ENCODE data around the gene RICTOR. TPM values are rescaled to one million over a fixed set of nuclear protein-coding genes. Genes with fewer than 3 reads are reported as not detected.

RICTOR gene
- total RNA-seq, 1 donor from 2014 or later, result 30.1 TPM

DNA sequence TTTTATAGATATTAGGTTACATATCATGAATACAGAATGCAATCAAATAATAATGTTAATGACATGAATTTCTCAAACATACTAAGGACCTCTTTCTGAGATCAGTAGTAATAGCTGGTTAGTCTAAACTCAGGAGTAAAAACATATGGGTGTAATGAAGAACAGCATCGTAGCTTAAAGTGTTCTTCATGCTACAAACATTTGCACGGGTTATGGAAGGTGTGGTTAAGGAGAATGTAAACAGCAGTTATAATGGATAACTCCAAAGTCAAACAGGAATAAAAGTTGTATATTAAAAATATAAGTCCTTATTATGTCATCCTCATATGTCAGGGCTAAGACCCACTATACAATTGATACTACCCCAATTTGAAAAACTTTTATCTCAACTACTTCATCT, 112.5 kb downstream of the RICTOR start:
- intact Hi-C loops (cut with micrococcal nuclease), result no loop called here

DNA sequence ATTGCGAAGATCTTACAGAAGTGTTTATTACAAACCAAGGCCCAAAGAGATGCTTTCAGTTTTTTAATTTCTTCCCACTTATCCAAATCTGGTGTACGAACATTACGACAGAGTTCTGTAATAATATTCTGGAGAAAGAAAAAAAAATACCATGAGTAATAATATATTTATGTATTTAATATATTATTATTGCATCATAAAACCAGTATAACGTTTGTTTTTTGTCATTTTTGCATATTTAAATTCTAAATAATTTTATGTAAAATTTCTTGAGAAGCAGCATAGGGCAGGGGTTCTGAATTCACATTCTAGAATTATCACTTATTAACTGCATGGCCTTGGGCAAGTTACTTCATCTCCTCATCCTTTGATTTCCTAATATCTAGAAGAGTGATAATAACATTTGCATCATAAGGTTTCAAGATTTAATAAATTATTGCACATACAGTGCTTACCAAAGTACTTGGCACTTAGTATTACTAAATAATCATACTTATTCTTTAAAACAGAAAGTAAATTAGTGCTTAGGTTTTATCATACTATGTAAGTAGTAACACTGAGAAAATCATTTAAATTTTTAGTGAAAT, 120.7 kb downstream of the RICTOR start:
- no peak overlapping the region for H3K4me3 Mint-ChIP-seq
- DNase-seq (ENCODE audit: low spot score), result no peak
- H3K9me3 Mint-ChIP-seq, result no peaks in the 10 kb centered on the region
- no peaks in the 10 kb centered on the region for H3K4me1 Mint-ChIP-seq (ENCODE audit: low read depth)
- H3K27ac Mint-ChIP-seq, result no peak overlapping the region
- no peaks in the 10 kb centered on the region for H3K27me3 Mint-ChIP-seq (ENCODE audit: insufficient read depth)
- intact Hi-C loops (cut with micrococcal nuclease), result no loop called here
- peaks cover 36% of the 10 kb centered on the region for H3K36me3 Mint-ChIP-seq (ENCODE audit: low read depth)

More for the DNA sequence above, 112.5 kb downstream of the RICTOR start:
- Mint-ChIP-seq H3K27ac (no peak overlapping the region), H3K4me3 (no peak overlapping the region), H3K36me3 (ENCODE audit: low read depth) (peaks cover 31% of the 10 kb centered on the region), H3K9me3 (no peaks in the 10 kb centered on the region), H3K4me1 (ENCODE audit: low read depth) (no peaks in the 10 kb centered on the region), H3K27me3 (ENCODE audit: insufficient read depth) (no peaks in the 10 kb centered on the region)
- no peak for DNase-seq (ENCODE audit: low spot score)

GRCh38 chr5:38948501-38948900, 125.7 kb downstream of the RICTOR start:
- Mint-ChIP-seq H3K4me3 (no peak overlapping the region), H3K27me3 (ENCODE audit: insufficient read depth) (no peaks in the 10 kb centered on the region), H3K36me3 (ENCODE audit: low read depth) (peaks cover 37% of the 10 kb centered on the region), H3K27ac (no peak overlapping the region), H3K4me1 (ENCODE audit: low read depth) (peaks cover 6% of the 10 kb centered on the region), H3K9me3 (no peaks in the 10 kb centered on the region)
- DNase-seq (ENCODE audit: low spot score), result no peak
- intact Hi-C loops (cut with micrococcal nuclease), result no loop called here

- DNase-seq (ENCODE audit: low spot score), result no peak
- no peak overlapping the region for H3K4me3 Mint-ChIP-seq
- no peak overlapping the region for H3K27ac Mint-ChIP-seq
- H3K27me3 Mint-ChIP-seq (ENCODE audit: insufficient read depth), result no peaks in the 10 kb centered on the region
- intact Hi-C loops (cut with micrococcal nuclease), result no loop called here
- H3K4me1 Mint-ChIP-seq (ENCODE audit: low read depth), result peaks cover 6% of the 10 kb centered on the region
- peaks cover 28% of the 10 kb centered on the region for H3K36me3 Mint-ChIP-seq (ENCODE audit: low read depth)
- H3K9me3 Mint-ChIP-seq, result no peaks in the 10 kb centered on the region
Measured at GRCh38 chr5:38944282-38944681, 129.9 kb downstream of the RICTOR start.

DNA sequence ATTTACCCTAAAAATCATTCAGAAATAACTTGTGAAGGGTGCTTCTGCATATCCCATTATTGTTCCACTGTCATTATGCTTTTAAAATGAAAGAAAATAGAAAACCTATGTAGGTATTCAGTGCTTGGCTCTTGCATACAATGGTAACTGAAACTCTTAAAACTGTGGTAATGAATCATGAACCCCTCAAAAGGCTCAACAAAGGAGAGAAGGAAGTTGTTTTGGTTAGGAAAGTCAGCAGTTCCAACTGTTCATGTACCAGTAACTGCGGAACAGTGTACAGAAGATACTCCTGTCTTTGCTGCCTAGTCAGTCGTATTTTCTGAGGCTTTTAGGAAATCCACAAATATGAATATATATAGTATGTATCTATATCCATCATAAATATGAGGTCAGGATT, 132.3 kb downstream of the RICTOR start:
- Mint-ChIP-seq H3K36me3 (ENCODE audit: low read depth) (peaks cover 24% of the 10 kb centered on the region), H3K27me3 (ENCODE audit: insufficient read depth) (no peaks in the 10 kb centered on the region), H3K4me3 (no peak overlapping the region), H3K9me3 (no peaks in the 10 kb centered on the region), H3K4me1 (ENCODE audit: low read depth) (peaks cover 4% of the 10 kb centered on the region), H3K27ac (no peak overlapping the region)
- intact Hi-C loops (cut with micrococcal nuclease), result no loop called here
- DNase-seq (ENCODE audit: low spot score), result no peak

DNA sequence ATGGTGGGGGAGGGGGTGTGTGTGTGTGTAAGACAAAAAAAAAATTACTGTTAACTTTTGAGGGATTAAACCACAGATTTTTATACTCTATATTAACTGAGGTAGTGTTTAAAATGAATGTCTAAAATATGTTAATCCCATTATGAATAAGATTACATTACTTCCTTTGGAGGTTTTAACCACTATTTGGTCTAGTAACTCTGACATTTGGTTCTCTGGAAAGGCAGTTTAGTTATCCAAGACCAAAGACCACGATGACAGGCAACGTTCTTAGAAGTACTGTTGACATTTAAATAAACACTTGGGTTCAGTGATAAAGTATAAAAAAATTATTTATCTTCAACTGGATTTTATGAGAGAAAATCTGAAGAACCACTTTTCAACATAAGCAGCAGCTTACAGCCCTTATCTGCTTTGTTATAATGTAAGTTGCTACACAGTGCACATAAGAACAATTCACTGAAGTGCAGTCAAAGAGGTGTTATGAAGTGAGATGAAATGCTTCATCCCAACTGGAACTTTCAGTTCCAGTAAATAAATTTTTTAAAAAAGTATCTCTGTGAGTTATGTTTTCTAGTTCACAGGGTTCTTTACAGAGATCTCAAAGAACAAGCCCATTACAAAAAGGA, 133.9 kb downstream of the RICTOR start:
- DNase-seq (ENCODE audit: low spot score), result no peak
- H3K4me3 Mint-ChIP-seq, result no peak overlapping the region
- intact Hi-C loops (cut with micrococcal nuclease), result no loop called here
- no peak overlapping the region for H3K27ac Mint-ChIP-seq
- no peaks in the 10 kb centered on the region for H3K4me1 Mint-ChIP-seq (ENCODE audit: low read depth)
- peaks cover 17% of the 10 kb centered on the region for H3K36me3 Mint-ChIP-seq (ENCODE audit: low read depth)
- no peaks in the 10 kb centered on the region for H3K27me3 Mint-ChIP-seq (ENCODE audit: insufficient read depth)
- no peaks in the 10 kb centered on the region for H3K9me3 Mint-ChIP-seq

DNA sequence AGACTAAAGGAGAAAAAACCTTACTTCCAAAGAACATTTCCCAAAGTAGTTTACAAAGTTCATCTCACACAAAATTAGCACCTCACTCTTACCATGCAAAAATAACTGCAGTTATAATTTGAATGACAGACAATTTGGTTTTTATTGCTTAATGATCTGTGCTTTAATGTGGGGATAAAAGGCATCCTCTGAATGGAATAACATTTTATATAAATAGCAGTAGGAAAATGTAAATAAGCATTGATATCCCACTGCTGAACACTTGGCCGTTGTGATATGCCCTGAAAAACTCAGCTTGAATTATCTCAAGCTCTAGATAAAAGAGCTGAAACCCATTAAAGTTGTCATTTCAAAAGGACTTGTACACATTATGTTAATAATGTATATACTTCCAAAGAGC, 135.2 kb downstream of the RICTOR start:
- intact Hi-C loops (cut with micrococcal nuclease), result no loop called here
- Mint-ChIP-seq H3K9me3 (no peaks in the 10 kb centered on the region), H3K36me3 (ENCODE audit: low read depth) (peaks cover 15% of the 10 kb centered on the region), H3K4me1 (ENCODE audit: low read depth) (no peaks in the 10 kb centered on the region), H3K27ac (no peak overlapping the region), H3K27me3 (ENCODE audit: insufficient read depth) (no peaks in the 10 kb centered on the region), H3K4me3 (no peak overlapping the region)
- no peak for DNase-seq (ENCODE audit: low spot score)

DNA sequence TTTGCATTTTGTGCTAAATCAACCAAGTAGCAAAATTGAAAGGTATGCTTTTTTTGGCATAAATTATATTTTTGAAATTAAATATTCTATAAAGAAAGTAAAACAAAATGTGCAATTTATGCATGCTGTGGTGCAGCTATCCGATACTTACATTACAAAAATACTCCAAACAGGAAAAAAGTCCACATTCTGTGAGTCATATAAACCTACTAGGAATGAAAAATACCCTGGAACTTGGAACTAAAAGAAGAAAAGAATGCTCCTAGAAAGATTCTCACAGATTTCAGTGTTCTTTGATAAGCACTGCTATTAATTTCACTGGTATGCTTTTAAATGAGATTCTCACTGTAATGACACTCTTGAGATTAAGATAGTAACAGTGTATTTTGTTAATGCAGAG, 135.8 kb downstream of the RICTOR start:
- DNase-seq (ENCODE audit: low spot score), result no peak
- intact Hi-C loops (cut with micrococcal nuclease), result no loop called here
- Mint-ChIP-seq H3K4me3 (no peak overlapping the region), H3K27ac (no peak overlapping the region), H3K9me3 (no peaks in the 10 kb centered on the region), H3K36me3 (ENCODE audit: low read depth) (peaks cover 15% of the 10 kb centered on the region), H3K27me3 (ENCODE audit: insufficient read depth) (no peaks in the 10 kb centered on the region), H3K4me1 (ENCODE audit: low read depth) (no peaks in the 10 kb centered on the region)

DNA sequence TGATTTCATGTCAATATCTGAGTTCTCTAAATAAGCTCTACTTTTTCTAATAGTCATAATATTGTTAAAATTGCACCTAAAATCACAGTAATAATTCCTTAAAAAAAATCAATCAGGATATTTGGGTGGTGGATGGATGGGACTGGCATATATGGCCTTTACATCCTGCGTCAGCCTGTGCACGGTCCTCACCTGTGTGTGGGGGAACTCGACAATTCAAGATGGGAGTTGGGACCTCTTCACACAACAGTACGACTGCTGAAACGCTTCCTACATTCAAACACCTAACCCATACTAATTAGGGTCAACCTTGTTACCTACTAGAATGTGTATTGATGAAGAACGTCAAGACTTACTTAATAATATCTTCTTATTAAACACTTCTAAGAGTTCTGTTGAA, 137.9 kb downstream of the RICTOR start:
- peaks cover 7% of the 10 kb centered on the region for H3K36me3 Mint-ChIP-seq (ENCODE audit: low read depth)
- H3K9me3 Mint-ChIP-seq, result no peaks in the 10 kb centered on the region
- H3K4me3 Mint-ChIP-seq, result no peak overlapping the region
- no peak overlapping the region for H3K27ac Mint-ChIP-seq
- no peak for DNase-seq (ENCODE audit: low spot score)
- intact Hi-C loops (cut with micrococcal nuclease), result no loop called here
- no peaks in the 10 kb centered on the region for H3K4me1 Mint-ChIP-seq (ENCODE audit: low read depth)
- H3K27me3 Mint-ChIP-seq (ENCODE audit: insufficient read depth), result no peaks in the 10 kb centered on the region

- H3K27me3 Mint-ChIP-seq (ENCODE audit: insufficient read depth), result no peaks in the 10 kb centered on the region
- H3K36me3 Mint-ChIP-seq (ENCODE audit: low read depth), result peaks cover 5% of the 10 kb centered on the region
- no peak for DNase-seq (ENCODE audit: low spot score)
- H3K4me3 Mint-ChIP-seq, result no peak overlapping the region
- H3K9me3 Mint-ChIP-seq, result no peaks in the 10 kb centered on the region
- no peak overlapping the region for H3K27ac Mint-ChIP-seq
- H3K4me1 Mint-ChIP-seq (ENCODE audit: low read depth), result no peaks in the 10 kb centered on the region
- intact Hi-C loops (cut with micrococcal nuclease), result no loop called here
Measured at GRCh38 chr5:38935437-38935836, 138.8 kb downstream of the RICTOR start.

DNA sequence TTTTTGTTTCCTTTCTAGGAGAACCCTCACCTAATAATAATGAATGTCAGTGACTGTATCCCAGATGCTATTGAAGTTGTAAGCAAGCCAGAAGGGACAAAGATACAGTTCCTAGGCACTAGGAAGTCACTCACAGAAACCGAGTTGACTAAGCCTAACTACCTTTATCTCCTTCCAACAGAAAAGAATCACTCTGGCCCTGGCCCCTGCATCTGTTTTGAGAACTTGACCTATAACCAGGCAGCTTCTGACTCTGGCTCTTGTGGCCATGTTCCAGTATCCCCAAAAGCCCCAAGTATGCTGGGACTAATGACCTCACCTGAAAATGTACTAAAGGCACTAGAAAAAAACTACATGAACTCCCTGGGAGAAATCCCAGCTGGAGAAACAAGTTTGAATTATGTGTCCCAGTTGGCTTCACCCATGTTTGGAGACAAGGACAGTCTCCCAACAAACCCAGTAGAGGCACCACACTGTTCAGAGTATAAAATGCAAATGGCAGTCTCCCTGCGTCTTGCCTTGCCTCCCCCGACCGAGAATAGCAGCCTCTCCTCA, 141.3 kb downstream of the RICTOR start:
- intact Hi-C loops (cut with micrococcal nuclease), result no loop called here
- H3K9me3 Mint-ChIP-seq, result no peaks in the 10 kb centered on the region
- DNase-seq (ENCODE audit: low spot score), result no peak
- peaks cover 3% of the 10 kb centered on the region for H3K27me3 Mint-ChIP-seq (ENCODE audit: insufficient read depth)
- no peaks in the 10 kb centered on the region for H3K4me1 Mint-ChIP-seq (ENCODE audit: low read depth)
- peaks cover 5% of the 10 kb centered on the region for H3K36me3 Mint-ChIP-seq (ENCODE audit: low read depth)
- H3K4me3 Mint-ChIP-seq, result no peak overlapping the region
- no peak overlapping the region for H3K27ac Mint-ChIP-seq

DNA sequence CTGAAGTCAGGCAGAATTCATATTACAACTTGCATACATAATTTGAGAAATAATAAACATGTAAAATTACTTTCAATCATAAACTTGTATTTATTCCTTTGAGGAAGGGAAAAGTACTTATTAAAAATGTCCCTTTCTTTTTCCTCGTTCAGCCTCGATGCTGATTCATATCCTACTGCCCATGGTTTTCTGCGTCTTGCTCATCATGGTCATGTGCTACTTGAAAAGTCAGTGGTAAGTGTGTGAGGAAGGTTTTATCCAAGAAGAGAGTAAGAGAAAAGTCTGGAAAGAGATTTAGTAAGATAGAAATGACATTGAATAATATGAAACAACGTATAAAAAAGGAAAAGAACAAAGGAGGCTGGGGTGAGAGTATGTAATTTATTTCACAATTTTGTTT, 142.5 kb downstream of the RICTOR start:
- Mint-ChIP-seq H3K36me3 (ENCODE audit: low read depth) (peaks cover 4% of the 10 kb centered on the region), H3K27ac (no peak overlapping the region), H3K9me3 (no peaks in the 10 kb centered on the region), H3K4me3 (no peak overlapping the region), H3K27me3 (ENCODE audit: insufficient read depth) (peaks cover 8% of the 10 kb centered on the region), H3K4me1 (ENCODE audit: low read depth) (no peaks in the 10 kb centered on the region)
- DNase-seq (ENCODE audit: low spot score), result no peak
- intact Hi-C loops (cut with micrococcal nuclease), result no loop called here

DNA sequence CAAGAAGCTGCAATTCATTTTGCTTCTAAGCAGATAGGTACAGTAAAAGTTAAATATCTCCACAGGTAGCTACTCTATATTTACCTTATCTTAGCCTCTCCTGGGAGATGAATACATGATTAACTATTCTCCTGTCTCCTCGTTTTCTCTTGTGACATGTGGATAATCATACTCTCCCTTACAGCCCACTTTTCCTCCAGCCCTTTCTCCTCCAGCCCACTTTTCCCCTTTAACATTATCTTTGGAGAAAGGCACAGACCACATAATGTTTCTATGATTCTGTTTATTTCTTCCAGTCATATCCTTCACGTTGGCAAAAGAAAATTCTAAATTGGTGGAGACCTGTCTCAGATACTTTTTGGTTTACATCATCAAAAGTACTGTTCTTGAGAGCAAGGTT, 144.4 kb downstream of the RICTOR start:
- intact Hi-C loops (cut with micrococcal nuclease), result no loop called here
- Mint-ChIP-seq H3K27ac (no peak overlapping the region), H3K27me3 (ENCODE audit: insufficient read depth) (peaks cover 8% of the 10 kb centered on the region), H3K9me3 (no peaks in the 10 kb centered on the region), H3K4me1 (ENCODE audit: low read depth) (no peaks in the 10 kb centered on the region), H3K4me3 (no peak overlapping the region), H3K36me3 (ENCODE audit: low read depth) (no peaks in the 10 kb centered on the region)
- no peak for DNase-seq (ENCODE audit: low spot score)

Data from activated T-helper 1 cell treated with anti-CD3 and anti-CD28 coated beads, Interleukin-12 subunit alpha, Interleukin-12 subunit beta, Interleukin-2, Interleukin-4 antibody, amounts not matched to agents 30 ng/mL and 10 ng/mL and 1 ng/mL, durations not matched to agents 14 hours and 24 hours and 36 hours (primary cell).